Stimulated activated CD8-positive, alpha-beta memory T cell treated with anti-CD3 and anti-CD28 coated beads, Interleukin-4, amount 100 ng/mL, for 4 hours (primary cell): ENCODE results near the gene ZSWIM6.

Experiments
- DNase-seq, 2 donors: peaks; one replicate each; pipeline ENCODE4 v3.0.0-alpha.2; 2020; ENCODE audit warnings: low read depth in 2 of 2, low spot score in 1 of 2

The ZSWIM6 gene

GRCh38 chr5:61472172-61472958, 140.3 kb downstream of the ZSWIM6 start:
- DNase-seq: no peak

- DNase-seq: no peak
Measured at GRCh38 chr5:61474746-61475145, 142.7 kb downstream of the ZSWIM6 start.

- DNase-seq: no peak
Measured at GRCh38 chr5:61477788-61478187, 145.7 kb downstream of the ZSWIM6 start.

- no peak for DNase-seq
Measured at GRCh38 chr5:61479850-61480614, 148.0 kb downstream of the ZSWIM6 start.

GRCh38 chr5:61482980-61483379, 150.9 kb downstream of the ZSWIM6 start:
- no peak for DNase-seq

GRCh38 chr5:61486476-61486875, 154.4 kb downstream of the ZSWIM6 start:
- DNase-seq: no peak

- no peak for DNase-seq
Measured at GRCh38 chr5:61489574-61489973, 157.5 kb downstream of the ZSWIM6 start.

GRCh38 chr5:61491861-61492260, 159.8 kb downstream of the ZSWIM6 start:
- no peak for DNase-seq

- DNase-seq: no peak
Measured at GRCh38 chr5:61493973-61494372, 161.9 kb downstream of the ZSWIM6 start.

GRCh38 chr5:61496446-61496845, 164.4 kb downstream of the ZSWIM6 start:
- no peak for DNase-seq

- no peak for DNase-seq
Measured at GRCh38 chr5:61496860-61497259, 164.8 kb downstream of the ZSWIM6 start.

GRCh38 chr5:61498121-61498520, 166.1 kb downstream of the ZSWIM6 start:
- DNase-seq: no peak

GRCh38 chr5:61501971-61502370, 169.9 kb downstream of the ZSWIM6 start:
- no peak for DNase-seq

- DNase-seq: no peak
Measured at GRCh38 chr5:61504143-61504770, 172.2 kb downstream of the ZSWIM6 start.

- DNase-seq: no peak
Measured at GRCh38 chr5:61505281-61505680, 173.2 kb downstream of the ZSWIM6 start.

GRCh38 chr5:61507232-61507631, 175.2 kb downstream of the ZSWIM6 start:
- DNase-seq: no peak

GRCh38 chr5:61516946-61517345, 184.9 kb downstream of the ZSWIM6 start:
- DNase-seq: no peak

GRCh38 chr5:61519728-61520277, 187.7 kb downstream of the ZSWIM6 start:
- no peak for DNase-seq

GRCh38 chr5:61523073-61523472, 191.0 kb downstream of the ZSWIM6 start:
- no peak for DNase-seq

- no peak for DNase-seq
Measured at GRCh38 chr5:61523997-61524396, 191.9 kb downstream of the ZSWIM6 start.

GRCh38 chr5:61525512-61526206, 193.6 kb downstream of the ZSWIM6 start:
- DNase-seq: no peak
